Measurements from ENCODE around the gene BET1L. TPM values are rescaled to one million over a fixed set of nuclear protein-coding genes. Genes with fewer than 3 reads are reported as not detected.

The BET1L gene
- total and polyA plus RNA-seq, 2 donors, result 9.3 to 27.7 TPM

DNA sequence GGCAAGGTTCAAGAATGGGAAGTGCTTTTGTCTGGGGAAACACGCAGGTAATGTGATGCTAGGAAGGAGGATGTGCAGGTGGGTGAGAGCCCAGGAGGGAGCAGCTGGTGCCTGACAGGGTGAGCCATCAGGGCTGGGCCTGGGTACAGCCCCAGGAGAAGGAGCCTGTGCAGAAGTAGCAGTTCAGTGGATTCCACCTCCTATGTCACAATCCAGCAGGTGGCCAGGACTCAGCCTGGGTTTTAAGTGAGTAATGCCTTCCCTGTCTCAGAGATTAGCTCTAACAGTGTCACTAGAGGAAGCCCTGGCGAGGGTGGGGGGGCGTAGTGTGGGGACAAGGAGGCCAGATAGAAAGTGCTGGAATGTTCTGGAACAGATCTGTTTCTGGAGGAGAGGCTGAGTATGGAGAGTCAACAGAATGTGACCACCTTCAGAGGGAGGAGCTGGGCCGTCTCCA is 8.4 kb upstream of the BET1L start:
- Histone ChIP-seq H3K36me3 (ENCODE audit: control insufficient read depth in 2 of 2, insufficient read depth in 2 of 2, low read length in 1 of 2) (peaks cover 54 to 56% of the 10 kb centered on the region in 2 donors), H3K4me3 (ENCODE audit: low read length in 2 of 2) (no peak overlapping the region), H3K27ac (ENCODE audit: low read depth in 1 of 2, low read length in 1 of 2) (no peak overlapping the region), H3K27me3 (ENCODE audit: control insufficient read depth in 2 of 2, insufficient read depth in 1 of 2, low read length in 1 of 2) (no peaks in the 10 kb centered on the region), H3K4me1 (ENCODE audit: control insufficient read depth in 2 of 2, insufficient read depth in 2 of 2, low read length in 2 of 2) (no peaks in the 10 kb centered on the region), H3K9me3 (ENCODE audit: control insufficient read depth in 2 of 2, insufficient read depth in 1 of 2, low read length in 1 of 2) (no peaks in the 10 kb centered on the region)
- DNase-seq (ENCODE audit: low read depth in 6 of 9, low spot score in 9 of 9), result no peak
- WGBS, result 86% methylated on average over 4 of the region's 4 CpGs

DNA sequence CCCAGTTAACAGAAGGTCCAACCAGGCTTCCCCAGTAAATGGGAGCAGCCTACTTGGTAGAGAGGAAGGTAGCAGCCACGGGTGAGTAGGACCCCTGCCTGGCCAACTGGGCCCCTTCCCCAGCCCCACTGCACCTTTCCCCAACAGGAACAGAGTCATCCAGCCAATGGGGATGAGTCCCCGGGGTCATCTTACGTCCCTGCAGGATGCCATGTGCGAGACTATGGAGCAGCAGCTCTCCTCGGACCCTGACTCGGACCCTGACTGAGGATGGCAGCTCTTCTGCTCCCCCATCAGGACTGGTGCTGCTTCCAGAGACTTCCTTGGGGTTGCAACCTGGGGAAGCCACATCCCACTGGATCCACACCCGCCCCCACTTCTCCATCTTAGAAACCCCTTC is 6.9 kb upstream of the BET1L start:
- peaks cover 63 to 66% of the 10 kb centered on the region in 2 donors for H3K36me3 ChIP-seq (ENCODE audit: control insufficient read depth in 2 of 2, insufficient read depth in 2 of 2, low read length in 1 of 2)
- no peak for DNase-seq (ENCODE audit: low read depth in 6 of 9, low spot score in 9 of 9)
- WGBS, result 95% methylated on average over 7 of the region's 7 CpGs

DNA sequence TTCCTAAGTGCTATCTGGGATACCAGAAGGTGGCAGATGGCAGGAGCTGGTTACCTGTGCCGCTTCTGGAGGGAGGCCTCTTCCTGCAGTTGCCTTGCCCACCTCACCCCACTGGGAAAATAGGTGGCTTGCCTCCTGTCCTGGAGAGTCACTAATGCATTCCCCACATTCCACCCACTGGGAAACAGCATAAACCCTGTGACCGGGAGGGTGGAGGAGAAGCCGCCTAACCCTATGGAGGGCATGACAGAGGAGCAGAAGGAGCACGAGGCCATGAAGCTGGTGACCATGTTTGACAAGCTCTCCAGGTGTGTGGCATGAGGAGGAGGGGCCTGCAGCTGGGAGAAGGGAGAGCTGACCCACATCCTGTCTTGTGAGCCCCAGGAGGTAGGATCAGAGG is 5.9 kb upstream of the BET1L start:
- Histone ChIP-seq H3K27me3 (ENCODE audit: control insufficient read depth in 2 of 2, insufficient read depth in 1 of 2, low read length in 1 of 2) (no peaks in the 10 kb centered on the region), H3K4me3 (ENCODE audit: low read length in 2 of 2) (no peak overlapping the region), H3K4me1 (ENCODE audit: control insufficient read depth in 2 of 2, insufficient read depth in 2 of 2, low read length in 2 of 2) (peaks cover 12 to 13% of the 10 kb centered on the region in 2 donors), H3K36me3 (ENCODE audit: control insufficient read depth in 2 of 2, insufficient read depth in 2 of 2, low read length in 1 of 2) (peaks cover 61 to 63% of the 10 kb centered on the region in 2 donors), H3K27ac (ENCODE audit: low read depth in 1 of 2, low read length in 1 of 2) (no peak overlapping the region), H3K9me3 (ENCODE audit: control insufficient read depth in 2 of 2, insufficient read depth in 1 of 2, low read length in 1 of 2) (no peaks in the 10 kb centered on the region)
- WGBS, result 96% methylated on average over 4 of the region's 4 CpGs
- no peak for DNase-seq (ENCODE audit: low read depth in 6 of 9, low spot score in 9 of 9)

More for the DNA sequence above, 6.9 kb upstream of the BET1L start:
- Histone ChIP-seq H3K4me3 (ENCODE audit: low read length in 2 of 2) (no peak overlapping the region), H3K27ac (ENCODE audit: low read depth in 1 of 2, low read length in 1 of 2) (no peak overlapping the region), H3K9me3 (ENCODE audit: control insufficient read depth in 2 of 2, insufficient read depth in 1 of 2, low read length in 1 of 2) (no peaks in the 10 kb centered on the region), H3K4me1 (ENCODE audit: control insufficient read depth in 2 of 2, insufficient read depth in 2 of 2, low read length in 2 of 2) (peaks cover 11 to 12% of the 10 kb centered on the region in 2 donors), H3K27me3 (ENCODE audit: control insufficient read depth in 2 of 2, insufficient read depth in 1 of 2, low read length in 1 of 2) (no peaks in the 10 kb centered on the region)

DNA sequence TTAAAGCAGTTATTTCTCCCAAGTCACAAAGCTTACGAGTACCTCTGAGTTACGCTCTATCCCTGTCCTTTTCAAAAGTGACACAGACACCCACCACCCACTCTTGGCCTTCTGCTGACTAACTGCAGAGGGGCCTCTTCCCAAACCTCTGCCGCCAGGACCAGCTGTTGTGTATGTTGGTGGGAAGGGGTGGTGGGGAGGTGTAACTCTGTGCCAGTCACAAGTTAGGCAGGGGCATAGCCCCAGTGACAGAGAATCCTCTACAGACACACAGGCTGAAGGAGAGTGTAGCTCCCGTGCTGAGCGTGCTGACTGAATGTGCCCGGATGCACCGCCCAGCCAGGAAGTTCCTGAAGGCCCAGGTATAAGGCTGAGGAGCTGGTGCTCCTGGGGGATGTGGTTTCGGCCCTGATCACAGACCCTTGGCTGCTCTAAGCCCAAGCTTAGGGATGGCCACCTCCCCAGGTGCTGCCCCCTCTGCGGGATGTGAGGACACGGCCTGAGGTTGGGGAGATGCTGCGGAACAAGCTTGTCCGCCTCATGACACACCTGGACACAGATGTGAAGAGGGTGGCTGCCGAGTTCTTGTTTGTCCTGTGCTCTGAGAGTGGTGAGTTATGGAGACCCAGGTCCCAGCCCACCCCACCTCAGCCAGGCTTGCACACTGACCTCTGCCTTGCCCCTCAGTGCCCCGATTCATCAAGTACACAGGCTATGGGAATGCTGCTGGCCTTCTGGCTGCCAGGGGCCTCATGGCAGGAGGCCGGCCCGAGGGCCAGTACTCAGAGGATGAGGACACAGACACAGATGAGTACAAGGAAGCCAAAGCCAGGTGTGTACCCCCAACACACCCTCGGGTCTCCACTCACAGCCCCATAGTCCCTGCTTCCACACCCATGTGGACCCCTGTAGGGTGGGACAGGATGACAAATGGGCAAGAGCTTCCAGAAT is 5.2 kb upstream of the BET1L start:
- no peak overlapping the region for H3K27ac ChIP-seq (ENCODE audit: low read depth in 1 of 2, low read length in 1 of 2)
- peaks cover 61 to 63% of the 10 kb centered on the region in 2 donors for H3K36me3 ChIP-seq (ENCODE audit: control insufficient read depth in 2 of 2, insufficient read depth in 2 of 2, low read length in 1 of 2)
- H3K9me3 ChIP-seq (ENCODE audit: control insufficient read depth in 2 of 2, insufficient read depth in 1 of 2, low read length in 1 of 2), result no peaks in the 10 kb centered on the region
- no peak overlapping the region for H3K4me3 ChIP-seq (ENCODE audit: low read length in 2 of 2)
- peaks cover 0 to 2% of the 10 kb centered on the region in 2 donors for H3K27me3 ChIP-seq (ENCODE audit: control insufficient read depth in 2 of 2, insufficient read depth in 1 of 2, low read length in 1 of 2)
- WGBS, result 97% methylated on average over 17 of the region's 17 CpGs
- H3K4me1 ChIP-seq (ENCODE audit: control insufficient read depth in 2 of 2, insufficient read depth in 2 of 2, low read length in 2 of 2), result peaks cover 12 to 13% of the 10 kb centered on the region in 2 donors
- no peak for DNase-seq (ENCODE audit: low read depth in 6 of 9, low spot score in 9 of 9)

DNA sequence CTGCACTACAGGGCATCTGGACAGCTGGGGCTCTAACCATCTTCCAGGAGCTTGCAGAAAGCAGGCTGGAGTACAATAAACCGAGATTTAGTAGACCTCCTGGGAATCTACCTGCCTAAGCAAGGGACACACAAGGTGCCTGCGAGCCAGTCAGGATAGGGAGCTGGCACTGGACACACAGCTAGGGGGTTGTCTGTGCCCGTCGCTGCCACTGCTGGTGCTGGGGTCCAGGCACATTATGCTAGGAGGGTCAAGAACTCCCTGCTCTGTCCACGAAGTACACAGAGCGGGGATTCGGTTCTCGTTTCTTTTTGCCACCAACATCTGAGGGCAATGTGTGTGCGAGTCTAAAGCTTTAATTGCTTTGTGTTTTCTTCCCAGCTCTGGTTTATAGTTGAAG is 4.5 kb upstream of the BET1L start:
- 98% methylated on average over 9 of the region's 9 CpGs for WGBS
- Histone ChIP-seq H3K27ac (ENCODE audit: low read depth in 1 of 2, low read length in 1 of 2) (no peak overlapping the region), H3K36me3 (ENCODE audit: control insufficient read depth in 2 of 2, insufficient read depth in 2 of 2, low read length in 1 of 2) (peaks cover 61 to 63% of the 10 kb centered on the region in 2 donors), H3K4me3 (ENCODE audit: low read length in 2 of 2) (no peak overlapping the region), H3K27me3 (ENCODE audit: control insufficient read depth in 2 of 2, insufficient read depth in 1 of 2, low read length in 1 of 2) (peaks cover 0 to 2% of the 10 kb centered on the region in 2 donors), H3K9me3 (ENCODE audit: control insufficient read depth in 2 of 2, insufficient read depth in 1 of 2, low read length in 1 of 2) (no peaks in the 10 kb centered on the region), H3K4me1 (ENCODE audit: control insufficient read depth in 2 of 2, insufficient read depth in 2 of 2, low read length in 2 of 2) (peaks cover 13 to 14% of the 10 kb centered on the region in 2 donors)
- DNase-seq (ENCODE audit: low read depth in 6 of 9, low spot score in 9 of 9), result no peak

DNA sequence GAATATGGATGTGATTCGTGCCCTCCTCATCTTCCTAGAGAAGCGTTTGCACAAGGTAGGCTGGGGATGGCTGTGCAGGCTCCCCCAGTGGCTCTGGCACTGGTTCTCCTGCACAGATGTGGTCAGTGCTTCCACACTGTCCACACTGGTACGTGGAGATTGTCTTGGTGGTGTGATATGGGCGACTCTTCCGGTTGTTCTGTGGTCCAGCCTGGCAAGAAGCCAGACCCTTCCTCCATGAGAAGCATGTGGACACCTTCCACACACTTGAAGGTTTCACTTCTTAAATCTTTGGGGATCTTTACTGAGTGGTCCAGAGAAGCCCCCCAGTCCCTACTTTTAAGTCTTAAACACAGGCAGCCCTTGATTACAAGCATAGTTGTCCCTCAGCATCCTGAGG is 4.1 kb upstream of the BET1L start:
- Histone ChIP-seq H3K36me3 (ENCODE audit: control insufficient read depth in 2 of 2, insufficient read depth in 2 of 2, low read length in 1 of 2) (peaks cover 60 to 63% of the 10 kb centered on the region in 2 donors), H3K4me1 (ENCODE audit: control insufficient read depth in 2 of 2, insufficient read depth in 2 of 2, low read length in 2 of 2) (peaks cover 16 to 17% of the 10 kb centered on the region in 2 donors), H3K4me3 (ENCODE audit: low read length in 2 of 2) (no peak overlapping the region), H3K27ac (ENCODE audit: low read depth in 1 of 2, low read length in 1 of 2) (no peak overlapping the region), H3K27me3 (ENCODE audit: control insufficient read depth in 2 of 2, insufficient read depth in 1 of 2, low read length in 1 of 2) (peaks cover 0 to 2% of the 10 kb centered on the region in 2 donors), H3K9me3 (ENCODE audit: control insufficient read depth in 2 of 2, insufficient read depth in 1 of 2, low read length in 1 of 2) (no peaks in the 10 kb centered on the region)
- no peak for DNase-seq (ENCODE audit: low read depth in 6 of 9, low spot score in 9 of 9)
- 97% methylated on average over 5 of the region's 5 CpGs for WGBS

DNA sequence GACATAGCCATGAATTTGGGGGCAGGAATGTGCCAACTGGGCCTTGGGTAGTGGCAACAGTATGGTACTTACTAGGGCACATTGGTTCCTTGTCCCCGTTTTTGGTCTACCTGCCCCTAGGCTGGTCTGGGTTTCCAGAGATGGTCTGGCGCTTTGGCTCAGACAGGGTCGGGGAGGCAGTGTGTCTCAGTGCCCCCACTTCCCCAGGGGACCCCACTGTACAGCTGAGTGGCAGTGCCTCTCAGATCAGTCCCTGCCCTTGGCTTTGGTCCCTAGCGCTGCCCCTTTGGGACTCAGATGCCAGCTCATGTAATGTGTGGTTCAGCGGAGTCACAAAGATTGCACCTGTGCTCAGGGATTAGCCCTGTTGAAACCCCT is 3.6 kb upstream of the BET1L start:
- no peak for DNase-seq (ENCODE audit: low read depth in 6 of 9, low spot score in 9 of 9)
- Histone ChIP-seq H3K36me3 (ENCODE audit: control insufficient read depth in 2 of 2, insufficient read depth in 2 of 2, low read length in 1 of 2) (peaks cover 55 to 61% of the 10 kb centered on the region in 2 donors), H3K4me1 (ENCODE audit: control insufficient read depth in 2 of 2, insufficient read depth in 2 of 2, low read length in 2 of 2) (peaks cover 20 to 22% of the 10 kb centered on the region in 2 donors), H3K27ac (ENCODE audit: low read depth in 1 of 2, low read length in 1 of 2) (no peak overlapping the region), H3K4me3 (ENCODE audit: low read length in 2 of 2) (no peak overlapping the region), H3K9me3 (ENCODE audit: control insufficient read depth in 2 of 2, insufficient read depth in 1 of 2, low read length in 1 of 2) (no peaks in the 10 kb centered on the region), H3K27me3 (ENCODE audit: control insufficient read depth in 2 of 2, insufficient read depth in 1 of 2, low read length in 1 of 2) (peaks cover 0 to 2% of the 10 kb centered on the region in 2 donors)
- 96% methylated on average over 5 of the region's 5 CpGs for WGBS

DNA sequence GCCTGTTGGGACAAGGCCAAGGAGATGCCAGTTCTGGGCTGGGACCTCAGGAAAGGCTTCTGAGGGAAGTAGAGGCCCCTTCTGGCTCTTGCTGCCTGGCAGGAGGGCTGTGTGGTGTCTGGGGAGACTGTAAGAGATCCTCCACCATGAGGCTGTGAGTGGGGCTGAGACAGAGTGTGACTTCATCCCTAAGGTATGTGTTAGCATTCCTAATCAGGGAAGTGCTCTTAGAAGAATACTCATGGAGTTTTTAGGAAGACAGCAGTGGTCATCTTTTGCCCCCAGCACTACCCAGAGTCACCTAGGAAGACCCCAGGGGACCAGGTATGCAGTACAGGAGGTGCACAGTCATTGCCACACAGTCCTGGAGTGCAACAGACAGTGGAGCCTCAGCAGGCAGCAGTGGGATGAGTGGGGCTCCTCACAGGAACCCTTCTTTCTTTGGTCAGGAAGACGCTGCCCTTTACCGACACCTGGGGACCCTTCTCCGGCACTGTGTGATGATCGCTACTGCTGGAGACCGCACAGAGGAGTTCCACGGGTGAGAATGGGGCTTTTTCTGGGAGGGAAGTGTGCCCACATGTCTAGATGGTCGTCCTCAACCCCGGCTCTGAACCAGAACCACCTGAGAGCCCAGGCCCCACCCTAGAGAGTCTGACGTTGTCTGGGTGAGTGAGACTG is 3.1 kb upstream of the BET1L start:
- DNase-seq (ENCODE audit: low read depth in 6 of 9, low spot score in 9 of 9), result no peak
- WGBS, result 95% methylated on average over 9 of the region's 9 CpGs
- H3K4me3 ChIP-seq (ENCODE audit: low read length in 2 of 2), result no peak overlapping the region

More for the DNA sequence above, 3.1 kb upstream of the BET1L start:
- H3K27me3 ChIP-seq (ENCODE audit: control insufficient read depth in 2 of 2, insufficient read depth in 1 of 2, low read length in 1 of 2), result peaks cover 0 to 2% of the 10 kb centered on the region in 2 donors
- H3K27ac ChIP-seq (ENCODE audit: low read depth in 1 of 2, low read length in 1 of 2), result no peak overlapping the region
- no peaks in the 10 kb centered on the region for H3K9me3 ChIP-seq (ENCODE audit: control insufficient read depth in 2 of 2, insufficient read depth in 1 of 2, low read length in 1 of 2)
- H3K36me3 ChIP-seq (ENCODE audit: control insufficient read depth in 2 of 2, insufficient read depth in 2 of 2, low read length in 1 of 2), result peaks cover 56 to 61% of the 10 kb centered on the region in 2 donors
- peaks cover 24 to 26% of the 10 kb centered on the region in 2 donors for H3K4me1 ChIP-seq (ENCODE audit: control insufficient read depth in 2 of 2, insufficient read depth in 2 of 2, low read length in 2 of 2)

Measured in thymus (tissue), 11 donors.